HG03469 (cell line): ENCODE measurements around the gene SP100.
A peak's percentile ranks its signal among the peaks of the same experiment; 100 is the strongest.
"Not testable (repeated sequence)": the region's sequence is repeated elsewhere in the genome, so short reads cannot be mapped to it uniquely, and the experiment has no call there.

Source experiments
- ATAC-seq: cut with Tn5 transposase; IDR thresholded peaks from one replicate; pipeline ENCODE4 v1.9.1; 2021; ENCODE audit warnings: mild to moderate bottlenecking, moderate library complexity, moderate number of reproducible peaks; ENCODE audit not compliant: unreplicated experiment

The SP100 gene

GRCh38 chr2:230418341-230419016 is 2.5 kb downstream of the SP100 start:
- no peak for ATAC-seq

DNA sequence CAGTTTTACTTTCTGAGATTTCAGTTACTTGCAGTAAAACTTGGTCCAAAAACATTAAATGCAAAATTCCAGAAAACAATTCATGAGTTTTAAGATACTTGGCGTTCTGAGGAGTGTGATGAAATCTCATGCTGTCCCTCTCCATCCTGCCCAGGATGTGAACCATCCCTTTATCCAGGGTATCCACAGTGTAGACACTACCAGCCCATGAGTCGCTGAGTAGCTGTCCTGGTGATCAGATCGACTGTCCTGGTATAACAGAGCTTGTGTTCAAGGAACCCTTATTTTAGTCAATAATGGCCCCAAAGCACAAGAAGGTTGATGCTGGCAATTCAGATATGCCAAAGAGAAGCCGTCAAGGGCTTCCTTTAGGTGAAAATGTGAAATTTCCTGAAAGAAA is 3.2 kb downstream of the SP100 start:
- ATAC-seq: no peak

- no peak for ATAC-seq
Observed at GRCh38 chr2:230422149-230422548, 6.1 kb downstream of the SP100 start.

GRCh38 chr2:230423851-230424458 is 8.0 kb downstream of the SP100 start:
- no peak for ATAC-seq

- no peak for ATAC-seq
Observed at GRCh38 chr2:230425377-230425776, 9.4 kb downstream of the SP100 start.

GRCh38 chr2:230429513-230429912 is 13.5 kb downstream of the SP100 start:
- no peak for ATAC-seq

DNA sequence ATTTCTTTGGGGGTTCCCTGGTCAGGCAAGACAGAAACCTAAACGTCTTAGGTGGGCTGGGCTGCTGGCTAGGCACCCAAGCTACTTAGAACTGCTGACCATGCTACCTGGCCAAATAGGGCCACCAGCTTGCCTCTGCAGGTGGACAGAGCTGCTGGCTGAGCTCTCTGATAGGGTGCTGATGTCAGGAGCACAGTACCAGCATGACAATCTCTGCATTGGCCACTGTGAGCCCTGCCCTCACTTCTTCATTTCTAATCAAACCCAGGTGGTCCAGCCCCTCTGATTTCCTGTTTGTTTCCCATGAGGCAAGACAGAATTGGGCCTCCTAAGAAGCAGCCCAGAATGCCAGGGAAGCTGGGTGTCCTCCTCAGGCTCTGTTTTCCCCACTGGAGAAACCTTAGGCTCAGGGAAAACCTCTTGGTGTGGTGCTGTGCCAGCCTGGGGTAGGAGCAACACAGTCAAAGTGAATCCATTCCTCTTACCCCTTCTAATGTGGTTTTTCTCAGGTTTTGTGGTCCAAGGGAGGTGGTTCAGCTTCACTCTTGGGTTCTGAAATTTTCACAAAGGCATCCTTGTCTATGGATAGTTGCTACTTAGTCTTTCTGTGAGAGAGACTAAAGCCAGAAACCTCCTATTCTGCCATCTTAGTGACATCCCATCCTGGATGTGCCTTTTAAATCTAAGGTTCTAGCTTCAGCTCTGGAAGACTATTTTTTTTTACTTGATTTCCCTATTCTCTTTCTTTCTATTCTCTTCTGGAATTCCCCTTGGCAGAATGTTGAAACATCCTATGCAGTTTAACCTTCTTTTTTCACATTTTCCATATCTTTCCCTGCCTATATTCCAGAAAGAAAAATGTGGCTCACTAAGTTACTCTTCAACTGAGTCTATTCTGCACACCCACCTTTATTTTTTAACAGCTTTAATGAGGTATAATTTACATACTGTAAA is 15.2 kb downstream of the SP100 start:
- no peak for ATAC-seq

GRCh38 chr2:230434677-230435324 is 18.8 kb downstream of the SP100 start:
- no peak for ATAC-seq

DNA sequence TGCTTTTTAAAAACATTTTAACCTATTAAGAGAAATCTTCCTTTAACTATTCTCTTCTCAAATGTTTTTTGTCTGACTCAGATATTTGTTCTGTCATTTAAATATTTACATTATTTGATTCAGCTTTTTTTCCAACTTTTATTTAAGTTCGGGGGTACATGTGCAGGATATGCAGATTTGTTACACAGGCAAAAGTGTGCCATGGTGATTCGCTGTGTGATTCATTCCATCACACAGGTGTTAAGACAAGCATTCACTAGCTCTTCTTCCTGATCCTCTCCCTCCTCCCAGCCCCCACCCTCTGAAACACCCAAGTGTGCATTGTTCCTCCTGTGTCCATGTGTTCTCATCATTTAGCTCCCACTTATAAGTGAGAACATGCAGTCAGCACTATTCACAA is 19.4 kb downstream of the SP100 start:
- ATAC-seq: no peak

- not testable (repeated sequence) for ATAC-seq
Observed at GRCh38 chr2:230439121-230439520, 23.1 kb downstream of the SP100 start.

DNA sequence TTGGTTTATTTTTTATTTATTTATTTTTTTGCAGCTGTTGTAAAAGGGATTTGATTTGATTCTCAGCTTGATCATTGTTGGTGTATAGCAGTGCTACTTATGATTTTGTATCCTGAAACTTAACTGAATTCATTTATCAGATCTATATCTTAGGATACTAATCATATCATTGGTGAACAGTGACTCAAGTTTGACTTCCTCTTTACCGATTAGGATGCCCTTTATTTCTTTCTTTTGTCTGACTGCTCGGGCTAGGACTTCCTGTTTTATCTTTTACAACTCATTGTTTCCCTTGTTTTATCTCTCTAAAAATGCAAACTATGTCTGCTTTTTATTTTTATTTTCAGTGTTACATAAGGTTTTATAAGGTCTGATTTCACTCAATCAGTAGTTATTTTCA is 23.6 kb downstream of the SP100 start:
- ATAC-seq: no peak

GRCh38 chr2:230441227-230441897 is 25.4 kb downstream of the SP100 start:
- ATAC-seq: no peak

- no peak for ATAC-seq
Observed at GRCh38 chr2:230443541-230443940, 27.5 kb downstream of the SP100 start.

GRCh38 chr2:230444832-230445231 is 28.8 kb downstream of the SP100 start:
- ATAC-seq: no peak

- no peak for ATAC-seq
Observed at GRCh38 chr2:230447036-230447435, 31.0 kb downstream of the SP100 start.

DNA sequence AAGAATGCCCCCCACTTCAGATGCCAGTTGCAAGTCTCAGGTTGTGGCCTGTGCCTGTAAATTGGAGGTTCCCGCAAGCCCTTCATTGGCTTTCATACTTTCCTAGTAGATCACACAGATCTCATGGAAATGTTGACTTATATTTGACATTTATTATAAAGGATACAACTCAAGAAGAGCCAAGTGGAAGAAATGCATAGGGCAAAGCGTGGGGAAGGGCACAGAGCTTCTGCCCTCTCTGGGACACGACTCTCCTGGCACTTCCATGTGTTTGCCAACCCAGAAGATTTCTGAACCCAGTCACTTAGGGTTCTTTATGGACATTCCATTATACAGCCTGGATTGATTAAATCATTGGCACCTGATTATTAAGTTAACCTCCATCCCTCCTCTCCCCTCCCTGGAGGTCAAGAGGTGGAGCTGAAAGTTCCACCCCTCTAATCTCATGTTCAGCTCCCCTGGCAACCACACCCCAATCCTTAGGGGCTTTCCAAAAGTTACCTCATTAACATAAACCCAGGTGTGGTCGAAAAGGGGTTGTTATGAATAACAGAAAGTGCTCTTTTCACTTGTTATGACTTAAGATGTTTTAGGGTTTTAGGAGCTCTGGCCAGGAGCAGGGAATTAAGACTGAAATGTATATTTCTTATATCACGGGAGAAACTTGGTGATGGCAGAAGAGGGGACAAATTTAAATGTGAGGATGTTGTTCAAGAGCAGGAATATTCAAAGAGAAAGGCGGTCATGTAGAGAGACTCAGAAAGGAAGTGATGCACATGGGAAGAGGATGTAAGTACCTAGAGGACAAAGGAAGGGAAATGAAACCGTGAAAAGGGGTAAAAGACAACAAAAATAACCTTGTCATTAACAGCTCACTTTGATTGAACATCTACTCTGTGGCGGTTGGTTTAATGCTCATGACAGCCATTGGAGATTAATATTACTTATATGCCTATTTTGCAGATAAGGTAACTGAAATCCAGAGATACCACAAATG is 31.8 kb downstream of the SP100 start:
- peak; percentile 63 for ATAC-seq

GRCh38 chr2:230449901-230450467 is 34.0 kb downstream of the SP100 start:
- no peak for ATAC-seq

DNA sequence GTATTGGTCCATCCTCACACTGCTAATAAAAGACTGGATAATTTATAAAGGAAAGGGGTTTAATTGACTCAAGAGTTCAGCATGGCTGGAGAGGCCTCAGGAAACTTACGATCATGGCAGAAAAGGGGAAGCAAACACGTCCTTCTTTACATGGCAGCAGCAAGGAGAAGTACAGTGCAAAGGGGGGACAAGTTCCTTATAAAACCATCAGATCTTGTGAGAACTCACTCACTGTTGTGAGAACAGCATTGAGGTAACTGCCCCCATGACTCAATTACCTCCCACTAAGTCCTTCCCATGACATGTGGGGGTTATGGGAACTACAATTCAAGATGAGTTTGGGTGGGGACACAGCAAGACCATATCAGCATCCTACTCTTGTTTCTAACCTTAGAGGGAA is 37.0 kb downstream of the SP100 start:
- no peak for ATAC-seq
